Measurements from ENCODE around the gene FOXO6. TPM values are rescaled to one million over a fixed set of nuclear protein-coding genes. Genes with fewer than 3 reads are reported as not detected.

Gene FOXO6
- polyA plus RNA-seq, 1 donor (not counting 4 experiments of a cell fraction or from before 2014, with no cell fraction given) = not detected

DNA sequence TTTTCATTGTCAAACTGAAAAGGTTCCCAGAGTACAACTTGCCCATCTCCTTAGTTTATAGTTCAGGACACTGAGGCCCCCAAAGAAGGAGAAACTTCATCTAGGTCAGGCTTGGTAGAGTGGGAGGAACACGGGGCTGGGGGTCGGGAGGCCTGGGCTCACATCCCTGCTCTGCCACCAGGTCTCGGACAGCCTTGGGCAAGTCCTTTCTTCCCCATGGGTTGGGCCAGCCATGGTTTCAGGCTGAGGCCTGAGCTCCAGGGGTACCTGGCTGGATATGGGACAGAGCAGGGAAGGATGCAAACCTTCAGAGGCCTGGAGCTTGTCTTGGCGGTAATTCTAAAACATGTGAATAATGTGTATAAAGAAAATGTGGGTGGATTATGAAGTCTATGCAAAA is 17.0 kb downstream of the FOXO6 start:
- no peaks in the 10 kb centered on the region for H3K9me3 ChIP-seq (ENCODE audit: control insufficient read depth, low read depth, low read length)
- H3K79me2 ChIP-seq (ENCODE audit: control insufficient read depth, insufficient read depth, low read length) = no peaks in the 10 kb centered on the region
- H3K27ac ChIP-seq (ENCODE audit: control insufficient read depth, insufficient read depth, low read length) = no peak overlapping the region
- FAIRE-seq (no peak), DNase-seq (ENCODE audit: low read depth, low spot score) (no peak)
- H4K20me1 ChIP-seq (ENCODE audit: control insufficient read depth, extremely low read depth, insufficient read depth, low read length) = peaks cover 4% of the 10 kb centered on the region
- no peaks in the 10 kb centered on the region for H3K9me1 ChIP-seq (ENCODE audit: control insufficient read depth, extremely low read depth, insufficient read depth, low read length)
- no peak overlapping the region for H3K9ac ChIP-seq (ENCODE audit: control insufficient read depth, extremely low read depth, insufficient read depth, low read length)
- dilution Hi-C loops (cut with MboI; ENCODE audit: extremely low pct_ligation_motif_present, low sequenced_read_pairs) = no loop called here
- H3K4me3 ChIP-seq (ENCODE audit: control insufficient read depth in 2 of 3, extremely low read depth in 1 of 3, insufficient read depth in 2 of 3, low read depth in 1 of 3, low read length in 3 of 3) = no peak overlapping the region
- no peaks in the 10 kb centered on the region for H3K36me3 ChIP-seq (ENCODE audit: control insufficient read depth in 2 of 2, extremely low read depth in 1 of 2, insufficient read depth in 2 of 2, low read length in 2 of 2)
- H2AFZ ChIP-seq (ENCODE audit: control insufficient read depth, low read length) = no peak overlapping the region
- peaks cover 37% of the 10 kb centered on the region for H3K27me3 ChIP-seq (ENCODE audit: control insufficient read depth, extremely low read depth, insufficient read depth, low read length)
- peaks cover 2% of the 10 kb centered on the region for H3K4me1 ChIP-seq (ENCODE audit: control insufficient read depth, extremely low read depth, insufficient read depth, low read length)
- no peak overlapping the region for H3K4me2 ChIP-seq (ENCODE audit: control insufficient read depth, extremely low read depth, insufficient read depth, low read depth, low read length)
- TF ChIP-seq EZH2 (IDR thresholded peaks at IDR 0.05; ENCODE audit: low read length) = no peak
- TF ChIP-seq, protein P1, sequence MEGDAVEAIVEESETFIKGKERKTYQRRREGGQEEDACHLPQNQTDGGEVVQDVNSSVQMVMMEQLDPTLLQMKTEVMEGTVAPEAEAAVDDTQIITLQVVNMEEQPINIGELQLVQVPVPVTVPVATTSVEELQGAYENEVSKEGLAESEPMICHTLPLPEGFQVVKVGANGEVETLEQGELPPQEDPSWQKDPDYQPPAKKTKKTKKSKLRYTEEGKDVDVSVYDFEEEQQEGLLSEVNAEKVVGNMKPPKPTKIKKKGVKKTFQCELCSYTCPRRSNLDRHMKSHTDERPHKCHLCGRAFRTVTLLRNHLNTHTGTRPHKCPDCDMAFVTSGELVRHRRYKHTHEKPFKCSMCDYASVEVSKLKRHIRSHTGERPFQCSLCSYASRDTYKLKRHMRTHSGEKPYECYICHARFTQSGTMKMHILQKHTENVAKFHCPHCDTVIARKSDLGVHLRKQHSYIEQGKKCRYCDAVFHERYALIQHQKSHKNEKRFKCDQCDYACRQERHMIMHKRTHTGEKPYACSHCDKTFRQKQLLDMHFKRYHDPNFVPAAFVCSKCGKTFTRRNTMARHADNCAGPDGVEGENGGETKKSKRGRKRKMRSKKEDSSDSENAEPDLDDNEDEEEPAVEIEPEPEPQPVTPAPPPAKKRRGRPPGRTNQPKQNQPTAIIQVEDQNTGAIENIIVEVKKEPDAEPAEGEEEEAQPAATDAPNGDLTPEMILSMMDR (optimal IDR thresholded peaks at IDR 0.05 in 1 of 3, IDR thresholded peaks at IDR 0.05 in 1 of 3, conservative IDR thresholded peaks at IDR 0.05 in 1 of 3; ENCODE audit: extremely low read depth in 1 of 3, insufficient read depth in 2 of 3, low read length in 3 of 3) = no peak

DNA sequence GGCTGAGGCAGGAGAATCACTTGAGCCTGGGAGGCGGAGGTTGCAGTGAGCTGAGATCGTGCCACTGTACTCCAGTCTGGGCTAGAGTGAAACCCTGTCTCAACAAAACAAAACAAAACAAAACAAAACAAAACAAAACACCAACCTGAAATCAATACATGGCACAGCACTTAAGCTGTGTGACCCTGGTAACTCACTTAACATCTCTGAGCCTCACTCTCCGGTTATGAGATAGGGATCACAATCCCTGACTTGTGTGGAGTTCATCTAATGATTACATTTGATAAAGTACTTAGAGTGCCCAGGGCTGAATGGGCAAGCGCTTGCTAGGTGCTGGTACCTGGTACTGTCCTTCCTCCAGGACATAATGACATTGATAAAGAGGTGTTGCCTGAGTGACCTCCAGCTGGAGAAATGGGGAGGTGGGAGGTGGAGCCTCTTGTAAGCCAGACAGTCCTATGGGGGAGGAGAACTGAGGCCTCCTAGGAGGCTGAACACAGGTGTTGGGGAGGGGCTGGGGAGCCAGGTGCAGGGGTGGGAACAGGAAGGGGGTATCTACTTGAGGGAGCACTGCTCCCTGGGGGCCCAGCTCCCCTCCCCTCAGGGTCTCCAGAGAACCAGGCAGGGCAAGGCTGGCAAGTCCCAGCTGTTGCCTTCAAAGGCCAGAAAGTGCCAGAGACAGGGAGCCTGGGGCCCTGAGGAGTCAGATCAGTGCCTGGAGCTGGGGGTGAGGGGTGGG is 17.9 kb downstream of the FOXO6 start:
- no peak for TF ChIP-seq EZH2 (IDR thresholded peaks at IDR 0.05; ENCODE audit: low read length)
- TF ChIP-seq, protein P1 (optimal IDR thresholded peaks at IDR 0.05 in 1 of 3, IDR thresholded peaks at IDR 0.05 in 1 of 3, conservative IDR thresholded peaks at IDR 0.05 in 1 of 3; ENCODE audit: extremely low read depth in 1 of 3, insufficient read depth in 2 of 3, low read length in 3 of 3) = no peak
- peaks cover 42% of the 10 kb centered on the region for H3K27me3 ChIP-seq (ENCODE audit: control insufficient read depth, extremely low read depth, insufficient read depth, low read length)
- no peak overlapping the region for H2AFZ ChIP-seq (ENCODE audit: control insufficient read depth, low read length)
- dilution Hi-C loops (cut with MboI; ENCODE audit: extremely low pct_ligation_motif_present, low sequenced_read_pairs) = no loop called here
- no peaks in the 10 kb centered on the region for H3K9me3 ChIP-seq (ENCODE audit: control insufficient read depth, low read depth, low read length)
- H4K20me1 ChIP-seq (ENCODE audit: control insufficient read depth, extremely low read depth, insufficient read depth, low read length) = peaks cover 4% of the 10 kb centered on the region
- no peak overlapping the region for H3K4me3 ChIP-seq (ENCODE audit: control insufficient read depth in 2 of 3, extremely low read depth in 1 of 3, insufficient read depth in 2 of 3, low read depth in 1 of 3, low read length in 3 of 3)
- H3K36me3 ChIP-seq (ENCODE audit: control insufficient read depth in 2 of 2, extremely low read depth in 1 of 2, insufficient read depth in 2 of 2, low read length in 2 of 2) = no peaks in the 10 kb centered on the region
- no peak overlapping the region for H3K9ac ChIP-seq (ENCODE audit: control insufficient read depth, extremely low read depth, insufficient read depth, low read length)
- H3K4me1 ChIP-seq (ENCODE audit: control insufficient read depth, extremely low read depth, insufficient read depth, low read length) = peaks cover 2% of the 10 kb centered on the region
- H3K9me1 ChIP-seq (ENCODE audit: control insufficient read depth, extremely low read depth, insufficient read depth, low read length) = peaks cover 2% of the 10 kb centered on the region
- FAIRE-seq (no peak), DNase-seq (ENCODE audit: low read depth, low spot score) (no peak)
- H3K27ac ChIP-seq (ENCODE audit: control insufficient read depth, insufficient read depth, low read length) = no peak overlapping the region
- H3K79me2 ChIP-seq (ENCODE audit: control insufficient read depth, insufficient read depth, low read length) = no peaks in the 10 kb centered on the region
- no peak overlapping the region for H3K4me2 ChIP-seq (ENCODE audit: control insufficient read depth, extremely low read depth, insufficient read depth, low read depth, low read length)
